ENCODE measurements around the gene PHGDH.
"Not testable (repeated sequence)": the region's sequence is repeated elsewhere in the genome, so short reads cannot be mapped to it uniquely, and the experiment has no call there.

PHGDH gene

GRCh38 chr1:119762953-119763352 lies 51.2 kb downstream of the PHGDH start:
- DNase-seq (ENCODE audit: low read depth in 2 of 2) = no peak

GRCh38 chr1:119764220-119764619 lies 52.5 kb downstream of the PHGDH start:
- DNase-seq (ENCODE audit: low read depth in 2 of 2) = no peak

DNA sequence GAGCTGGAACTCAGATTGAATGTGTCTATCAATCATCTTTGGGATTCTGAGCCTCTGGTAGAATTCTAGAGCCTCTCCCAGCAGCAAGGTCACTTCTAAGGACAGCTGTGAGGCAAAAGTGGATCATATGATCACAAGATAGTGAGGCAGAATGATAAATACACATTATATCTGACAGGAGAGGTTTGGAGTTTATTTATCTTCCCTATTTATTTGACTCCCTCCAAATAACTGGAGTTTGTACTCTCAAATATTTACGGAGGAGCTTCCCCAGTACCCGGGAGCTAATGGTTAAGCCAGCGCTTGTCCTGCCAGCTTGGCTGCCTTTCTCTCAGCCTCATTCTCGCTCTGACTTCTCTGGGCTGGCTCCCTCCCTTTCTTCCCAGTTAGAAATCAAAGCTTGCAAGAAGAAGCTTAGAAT lies 54.6 kb downstream of the PHGDH start:
- no peak for DNase-seq (ENCODE audit: low read depth in 2 of 2)

GRCh38 chr1:119767486-119767885 lies 55.8 kb downstream of the PHGDH start:
- DNase-seq (ENCODE audit: low read depth in 2 of 2) = no peak

- no peak for DNase-seq (ENCODE audit: low read depth in 2 of 2)
These were observed 57.0 kb downstream of the PHGDH start, which contains the start of gene HMGCS2 for GRCh38 chr1:119768778-119769177. TSS of gene HMGCS2 (minus strand) at chr1:119768905. CDS start at chr1:119768844, 61 bp downstream.

DNA sequence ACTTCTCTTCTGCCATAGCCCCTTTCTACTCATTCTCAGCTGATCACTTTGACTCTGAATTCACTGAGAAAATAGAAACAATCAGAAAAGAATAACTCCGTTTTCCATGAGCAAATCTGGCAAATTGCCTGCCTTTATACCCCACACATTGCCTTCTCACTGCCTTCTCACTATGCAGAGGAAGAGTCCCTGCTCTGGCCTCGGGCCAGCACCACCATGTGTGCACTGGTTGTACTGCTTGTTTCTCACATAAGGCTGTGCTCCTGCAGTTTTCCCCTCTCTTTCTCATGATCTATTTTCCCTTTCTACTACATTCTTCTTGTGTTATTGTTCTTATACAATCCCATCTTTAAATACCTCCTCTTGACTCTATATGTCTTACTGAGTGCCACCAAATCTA lies 59.3 kb downstream of the PHGDH start:
- DNase-seq (ENCODE audit: low read depth in 2 of 2) = no peak

- no peak for DNase-seq (ENCODE audit: low read depth in 2 of 2)
These were observed 60.0 kb downstream of the PHGDH start for GRCh38 chr1:119771770-119772169.

GRCh38 chr1:119772298-119772697 lies 60.6 kb downstream of the PHGDH start:
- no peak for DNase-seq (ENCODE audit: low read depth in 2 of 2)

- no peak for DNase-seq (ENCODE audit: low read depth in 2 of 2)
These were observed 62.0 kb downstream of the PHGDH start for GRCh38 chr1:119773711-119774241.

GRCh38 chr1:119774746-119775490 lies 63.2 kb downstream of the PHGDH start:
- no peak for DNase-seq (ENCODE audit: low read depth in 2 of 2)

DNA sequence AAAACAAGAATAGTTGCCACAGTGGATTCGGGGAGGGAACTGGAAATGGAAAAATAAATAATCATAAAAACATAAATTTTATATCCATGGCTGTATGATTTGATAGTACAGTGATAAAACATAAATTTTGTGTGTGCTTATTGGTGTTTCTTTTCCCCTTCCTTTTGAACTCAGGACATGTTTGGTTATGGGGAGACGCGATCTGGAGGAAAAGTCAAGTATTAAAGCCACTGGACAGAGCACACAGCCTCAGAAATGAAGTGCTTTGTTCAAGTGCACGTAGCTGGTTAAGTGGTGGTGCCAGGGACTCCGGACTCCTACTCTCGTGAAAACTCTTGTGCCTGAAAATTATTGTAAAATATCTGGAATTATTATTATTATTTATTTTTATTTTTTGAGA lies 66.6 kb downstream of the PHGDH start:
- no peak for DNase-seq (ENCODE audit: low read depth in 2 of 2)

DNA sequence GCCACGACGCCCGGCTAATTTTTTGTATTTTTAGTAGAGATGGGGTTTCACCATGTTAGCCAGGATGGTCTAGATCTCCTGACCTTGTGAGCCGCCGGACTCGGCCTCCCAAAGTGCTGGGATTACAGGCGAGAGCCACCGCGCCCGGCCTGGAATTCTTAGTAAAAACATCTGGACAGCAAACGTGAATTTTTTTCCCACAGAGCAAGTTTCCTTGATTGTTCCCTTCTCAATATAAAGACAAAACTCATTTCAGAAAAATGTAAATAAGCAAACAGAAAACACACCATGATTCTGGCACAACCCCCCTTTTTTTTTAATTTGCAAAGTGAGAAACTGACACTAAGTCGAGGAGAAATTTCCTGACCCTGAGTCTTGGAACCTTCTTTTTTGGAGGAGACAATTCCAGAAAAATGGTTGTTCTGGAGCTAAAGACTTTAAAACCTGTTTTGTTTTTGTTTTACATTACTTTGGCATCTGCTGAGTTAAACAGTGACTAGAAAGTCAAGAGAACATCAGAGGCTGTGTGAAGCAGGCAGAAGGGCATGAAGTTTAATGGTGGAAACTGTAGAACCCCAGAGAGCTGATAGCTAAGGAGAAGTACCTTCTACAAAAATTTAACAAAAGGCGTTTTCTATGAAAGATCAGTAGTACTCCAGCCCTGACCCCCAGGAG lies 67.3 kb downstream of the PHGDH start:
- DNase-seq (ENCODE audit: low read depth in 2 of 2) = no peak

DNA sequence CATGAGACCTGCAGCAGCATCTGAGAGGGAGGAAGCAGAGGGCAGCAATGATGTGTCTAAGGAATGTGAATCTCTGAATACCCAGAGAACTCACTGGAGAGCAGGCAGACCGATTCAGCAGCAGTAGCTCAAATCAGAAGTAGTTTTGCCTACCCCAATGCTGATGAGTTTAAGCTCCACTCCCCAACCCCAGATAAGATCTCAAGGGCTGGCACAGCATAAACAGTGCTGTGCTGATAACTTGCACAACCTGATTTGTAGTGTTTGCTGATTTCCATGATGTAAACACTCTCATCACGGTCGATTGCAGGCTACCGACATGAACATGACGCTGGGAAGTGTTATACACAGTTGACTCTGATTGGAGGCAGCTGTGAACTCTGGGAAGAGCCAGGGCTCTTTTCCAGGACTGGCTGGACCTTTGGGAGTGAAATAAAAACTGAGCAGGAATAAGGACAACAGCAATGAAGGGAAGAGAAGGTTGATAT lies 68.2 kb downstream of the PHGDH start:
- no peak for DNase-seq (ENCODE audit: low read depth in 2 of 2)

DNA sequence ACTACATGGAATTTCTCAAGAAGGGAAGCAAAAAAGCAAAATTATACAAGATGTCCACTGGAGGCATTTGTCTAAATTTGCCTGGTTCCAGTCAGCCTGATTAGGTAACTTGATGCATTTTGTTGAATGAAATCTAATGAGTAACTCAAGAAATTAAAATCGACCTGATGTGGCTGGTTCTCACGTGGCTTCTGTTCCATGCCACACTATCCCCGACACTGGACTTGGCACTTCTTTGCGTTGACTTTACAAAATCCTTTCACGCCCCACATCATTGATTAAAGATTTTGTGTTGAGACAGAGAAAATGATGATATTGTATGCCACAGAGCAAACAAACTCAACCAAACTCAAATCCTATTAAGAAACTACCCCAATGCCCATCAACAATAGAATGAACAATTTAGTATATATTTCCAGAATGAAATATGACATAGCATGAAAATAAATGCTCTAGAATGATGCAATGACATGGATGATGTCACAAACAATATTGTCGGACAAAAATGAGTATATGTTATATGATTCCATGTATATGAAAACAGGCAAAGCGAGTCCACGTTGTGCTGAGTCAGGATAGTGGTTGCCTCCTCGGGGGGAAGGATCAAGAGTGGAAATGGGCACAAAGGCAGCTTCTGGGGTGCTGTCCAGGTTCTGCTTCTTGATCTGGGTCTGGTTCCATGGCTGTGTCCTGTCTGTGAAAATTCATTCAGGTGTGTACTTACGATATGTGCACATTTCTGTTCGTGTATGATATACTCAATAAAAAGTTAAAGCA lies 69.9 kb downstream of the PHGDH start:
- DNase-seq (ENCODE audit: low read depth in 2 of 2) = no peak

DNA sequence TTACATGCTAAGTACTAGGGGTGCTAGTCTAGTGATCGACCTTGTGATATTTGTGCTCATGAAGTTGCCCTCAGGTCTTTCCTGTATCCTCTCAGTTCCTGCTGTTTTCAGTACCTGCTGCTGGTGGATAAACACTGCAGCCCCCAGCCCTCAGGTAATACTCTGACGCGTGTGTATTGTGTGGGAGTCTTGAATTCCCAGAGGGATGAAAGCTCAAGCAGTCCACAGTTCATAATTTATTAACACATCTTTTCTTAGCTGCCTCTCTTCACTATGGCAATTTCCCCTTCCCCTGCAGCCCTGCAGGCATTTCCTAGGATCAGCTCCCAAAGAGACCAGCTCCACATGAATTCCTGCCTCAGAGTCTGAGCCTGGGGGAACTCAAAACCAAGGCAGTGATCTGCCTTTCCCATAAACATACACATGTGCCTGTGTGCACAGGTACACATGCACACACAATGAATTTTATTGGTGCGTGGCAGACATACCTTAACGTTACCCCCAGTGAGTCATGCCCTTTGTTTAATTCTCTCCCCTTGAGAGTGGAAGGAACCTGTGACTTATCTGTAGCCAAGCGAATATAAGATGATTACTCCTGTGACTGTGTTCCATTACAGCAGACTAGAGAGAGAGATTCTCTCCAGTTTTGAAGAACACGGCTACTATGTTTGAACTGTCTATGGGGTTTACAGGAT lies 71.0 kb downstream of the PHGDH start:
- DNase-seq (ENCODE audit: low read depth in 2 of 2) = no peak

GRCh38 chr1:119783354-119784185 lies 71.8 kb downstream of the PHGDH start:
- no peak for DNase-seq (ENCODE audit: low read depth in 2 of 2)

GRCh38 chr1:119784191-119784781 lies 72.6 kb downstream of the PHGDH start:
- no peak for DNase-seq (ENCODE audit: low read depth in 2 of 2)

- not testable (repeated sequence) for DNase-seq (ENCODE audit: low read depth in 2 of 2)
These were observed 74.3 kb downstream of the PHGDH start for GRCh38 chr1:119786046-119786445.

GRCh38 chr1:119786473-119787050 lies 74.8 kb downstream of the PHGDH start:
- not testable (repeated sequence) for DNase-seq (ENCODE audit: low read depth in 2 of 2)

DNA sequence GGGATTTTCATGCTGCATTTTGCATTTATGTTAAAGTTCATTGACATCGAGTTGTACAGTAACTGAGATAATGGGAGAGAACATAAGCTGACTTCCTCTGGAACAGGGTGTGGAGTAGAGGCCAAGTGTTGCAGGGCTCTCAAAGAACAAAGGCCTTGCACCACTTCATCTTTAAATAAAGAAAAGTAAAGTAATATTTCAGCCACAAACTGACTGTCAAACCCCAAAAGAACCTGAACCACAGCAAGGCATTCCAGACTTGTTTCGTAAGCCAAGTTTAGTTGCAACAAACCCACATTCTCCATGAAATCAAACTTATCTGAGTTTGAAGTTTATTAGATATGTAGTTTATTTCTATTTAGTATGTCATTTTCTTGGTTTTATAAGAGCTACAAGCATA lies 76.0 kb downstream of the PHGDH start:
- no peak for DNase-seq (ENCODE audit: low read depth in 2 of 2)
